Germinal center (tissue), 1 donor: ENCODE measurements around the gene CRYBG2.
A peak's percentile ranks its signal among the peaks of the same experiment; 100 is the strongest.

Source experiments
- DNase-seq: peaks from one replicate; pipeline ENCODE4 v3.0.0; 2012; ENCODE audit warnings: mixed read lengths, low spot score

Gene CRYBG2

GRCh38 chr1:26281091-26281958 lies 72.6 kb downstream of the CRYBG2 start:
- no peak for DNase-seq

GRCh38 chr1:26280333-26281042 lies 73.4 kb downstream of the CRYBG2 start:
- no peak for DNase-seq

GRCh38 chr1:26279456-26280332 lies 74.2 kb downstream of the CRYBG2 start, which contains the start of gene SH3BGRL3:
Gene SH3BGRL3 (plus strand): TSS chr1:26280086. CDS start chr1:26280156, 70 bp downstream.
- DNase-seq, result peak; percentile 94

GRCh38 chr1:26278724-26279455 lies 75.0 kb downstream of the CRYBG2 start:
- DNase-seq, result peak; percentile 30

- no peak for DNase-seq
Measured at GRCh38 chr1:26278303-26278702, 75.6 kb downstream of the CRYBG2 start.

GRCh38 chr1:26277719-26278118 lies 76.2 kb downstream of the CRYBG2 start:
- no peak for DNase-seq

- no peak for DNase-seq
Measured at GRCh38 chr1:26277261-26277661, 76.7 kb downstream of the CRYBG2 start.

GRCh38 chr1:26276432-26276838 lies 77.5 kb downstream of the CRYBG2 start:
- no peak for DNase-seq

GRCh38 chr1:26275580-26276431 lies 78.1 kb downstream of the CRYBG2 start:
- DNase-seq, result peak; percentile 81

- DNase-seq, result no peak
Measured at GRCh38 chr1:26274801-26275425, 79.0 kb downstream of the CRYBG2 start.
